Keratinocyte (primary cell): Measurements from ENCODE around the gene STAC2. TPM values are rescaled to one million over a fixed set of nuclear protein-coding genes. Genes with fewer than 3 reads are reported as not detected.

ENCODE experiments used
- DNase-seq: peaks from one replicate; pipeline ENCODE4 v3.0.0-alpha.2; 2011; ENCODE audit warnings: low read depth, missing footprints, low spot score
- FAIRE-seq: peaks from 2 replicates; lab custom pipeline; 2011; peaks lifted over from hg19 to GRCh38; lab: Jason Lieb, UNC
- H2AFZ ChIP-seq: 2 replicates; pipeline ENCODE4 v1.6.0; 2012; ENCODE audit warnings: low read length, control low read depth, inconsistent platforms; ENCODE audit not compliant: control insufficient read depth
- H3K27ac ChIP-seq: 2 replicates; pipeline ENCODE4 v1.5.1; 2011; ENCODE audit warnings: low read length; ENCODE audit not compliant: control insufficient read depth, insufficient read depth
- H3K27me3 ChIP-seq: 3 replicates; pipeline ENCODE4 v1.6.0; 2011; ENCODE audit warnings: low read length; ENCODE audit not compliant: control insufficient read depth, insufficient read depth; ENCODE audit errors: extremely low read depth
- H3K36me3 ChIP-seq, 2 experiments: 2 replicates in 1 of 2; 3 replicates in 1 of 2; pipeline ENCODE4 v1.5.1; 2011; ENCODE audit warnings: low read length in 2 of 2, mild to moderate bottlenecking in 1 of 2; ENCODE audit not compliant: control insufficient read depth in 2 of 2, insufficient read depth in 2 of 2; ENCODE audit errors: extremely low read depth in 1 of 2
- H3K4me1 ChIP-seq: 3 replicates; pipeline ENCODE4 v1.5.1; 2011; ENCODE audit warnings: low read length; ENCODE audit not compliant: control insufficient read depth, insufficient read depth; ENCODE audit errors: extremely low read depth
- H3K4me2 ChIP-seq: 3 replicates; pipeline ENCODE4 v1.6.0; 2011; ENCODE audit warnings: low read depth, low read length; ENCODE audit not compliant: control insufficient read depth, insufficient read depth; ENCODE audit errors: extremely low read depth
- H3K4me3 ChIP-seq, 3 experiments: fragments of 200-600 bp in 1 of 3; sonication (generic) in 1 of 3; 2 replicates in 2 of 3; 3 replicates in 1 of 3; pipeline ENCODE4 v1.5.1; 2011 to 2016; ENCODE audit warnings: low read length in 3 of 3, mild to moderate bottlenecking in 3 of 3, control low read depth in 2 of 3, inconsistent platforms in 1 of 3, low read depth in 1 of 3, mixed read lengths in 1 of 3, mixed run types in 1 of 3, moderate library complexity in 1 of 3; ENCODE audit not compliant: control insufficient read depth in 2 of 3, insufficient read depth in 2 of 3; ENCODE audit errors: extremely low read depth in 1 of 3
- H3K79me2 ChIP-seq: 2 replicates; pipeline ENCODE4 v1.6.0; 2012; ENCODE audit warnings: low read length; ENCODE audit not compliant: control insufficient read depth, insufficient read depth
- H3K9ac ChIP-seq: 3 replicates; pipeline ENCODE4 v1.6.0; 2011; ENCODE audit warnings: low read length; ENCODE audit not compliant: control insufficient read depth, insufficient read depth; ENCODE audit errors: extremely low read depth
- H3K9me1 ChIP-seq: 3 replicates; pipeline ENCODE4 v1.6.0; 2011; ENCODE audit warnings: low read length; ENCODE audit not compliant: control insufficient read depth, insufficient read depth; ENCODE audit errors: extremely low read depth
- H3K9me3 ChIP-seq: 2 replicates; pipeline ENCODE4 v1.5.1; 2012; ENCODE audit warnings: low read depth, low read length; ENCODE audit not compliant: control insufficient read depth
- H4K20me1 ChIP-seq: 3 replicates; pipeline ENCODE4 v1.6.0; 2011; ENCODE audit warnings: low read length; ENCODE audit not compliant: control insufficient read depth, insufficient read depth; ENCODE audit errors: extremely low read depth
- EZH2 ChIP-seq: IDR thresholded peaks from one replicate; pipeline ENCODE4 v1.6.1; 2012; ENCODE audit warnings: inconsistent platforms, mild to moderate bottlenecking, low read length, moderate library complexity
- dilution Hi-C: fragments of 300-500 bp; cut with MboI; formaldehyde crosslinking; loops from one replicate; pipeline ENCODE4 v1.7.0; 2020; ENCODE audit warnings: low sequenced_read_pairs; ENCODE audit not compliant: extremely low pct_ligation_motif_present
- polyA plus RNA-seq, 5 experiments: library from polyadenylated mRNA; depleted of rRNA in 3 of 5; stranded (reverse) in 3 of 5; stranded (forward) in 1 of 5; unstranded in 1 of 5; fragments of >200 nt; gene quantifications; 1 replicate in 1 of 5; 2 replicates in 3 of 5; 3 replicates in 1 of 5; pipeline versions ENCODE4 v1.2.1 to v1.2.3, GENCODE V29; 2011 to 2012; ENCODE audit warnings: missing spikeins in 2 of 5, low read depth in 1 of 5, low replicate concordance in 1 of 5
- TF ChIP-seq, protein P1 (sequence below), 3 experiments: IDR thresholded peaks in 1 of 3; conservative IDR thresholded peaks in 1 of 3; optimal IDR thresholded peaks in 1 of 3; 2 replicates in 2 of 3; 3 replicates in 1 of 3; pipeline versions ENCODE3 to v1.5.1; 2011; ENCODE audit warnings: low read length in 3 of 3, mild to moderate bottlenecking in 3 of 3, moderate library complexity in 2 of 3, control low read depth in 1 of 3, inconsistent platforms in 1 of 3; ENCODE audit not compliant: insufficient read depth in 2 of 3; ENCODE audit errors: extremely low read depth in 1 of 3

STAC2 gene
- polyA plus RNA-seq, 1 donor (not counting 4 experiments of a cell fraction or from before 2014, with no cell fraction given) = not detected

DNA sequence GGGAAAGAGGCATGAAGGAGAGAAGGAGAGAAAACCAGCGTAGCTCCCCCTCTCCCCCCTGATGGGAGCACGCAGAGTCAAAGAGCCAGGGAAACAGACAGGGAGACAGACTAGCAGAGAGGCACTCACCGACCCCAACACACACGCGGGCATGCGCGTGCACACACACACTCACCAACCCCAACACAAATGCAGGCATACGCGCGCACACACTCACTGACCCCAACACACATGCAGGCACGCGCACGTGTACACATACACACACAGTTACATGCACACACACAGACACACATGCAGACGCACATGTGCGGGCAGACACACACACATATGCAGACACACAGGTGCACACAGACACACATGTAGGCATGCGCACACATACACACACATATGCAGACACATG lies 32.8 kb downstream of the STAC2 start:
- dilution Hi-C loops = no loop called here
- no peak for DNase-seq
- H3K4me2 ChIP-seq = no peak overlapping the region

DNA sequence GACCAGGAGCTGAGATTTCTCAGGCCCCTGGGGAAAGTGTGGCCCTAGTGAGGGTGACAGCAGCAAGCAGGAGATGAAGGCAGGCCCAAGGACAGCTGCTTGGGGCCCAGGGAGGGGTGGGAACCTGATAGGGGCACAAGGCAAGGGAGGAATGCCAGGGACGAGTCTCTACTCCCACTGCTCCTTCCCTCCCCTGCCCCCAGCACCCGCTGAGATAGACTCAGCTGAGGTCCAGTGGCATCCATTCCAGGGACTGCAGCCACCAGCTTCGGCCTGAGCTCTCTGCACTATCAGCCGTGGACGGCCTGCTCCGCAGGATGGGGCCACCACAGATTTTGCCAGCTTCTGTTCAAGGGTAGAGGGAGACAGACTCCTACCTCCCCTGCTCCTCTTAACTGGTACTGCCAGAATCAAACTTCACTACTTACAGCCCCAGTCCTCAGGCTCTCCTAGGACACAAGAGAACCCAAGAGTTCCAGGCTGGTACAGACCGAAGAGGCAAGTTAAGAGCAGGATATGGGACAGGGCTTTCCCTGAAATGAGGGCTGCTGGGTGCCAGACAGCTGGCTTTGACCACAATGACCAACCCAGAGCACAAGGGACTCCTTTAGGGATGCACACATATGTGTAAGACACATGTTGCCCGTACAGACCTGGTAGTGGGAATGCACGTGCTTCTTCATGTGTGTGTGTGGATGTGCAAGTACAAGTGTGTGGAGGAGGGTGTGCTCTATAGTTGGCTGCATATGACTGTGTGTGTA lies 33.8 kb downstream of the STAC2 start:
- H3K9me3 ChIP-seq = no peaks in the 10 kb centered on the region
- DNase-seq (no peak), FAIRE-seq (no peak)
- no peak overlapping the region for H3K4me2 ChIP-seq
- no peak overlapping the region for H3K27ac ChIP-seq
- no peaks in the 10 kb centered on the region for H3K9me1 ChIP-seq
- H3K4me1 ChIP-seq = peaks cover 7% of the 10 kb centered on the region
- H3K9ac ChIP-seq = no peak overlapping the region
- TF ChIP-seq EZH2 = no peak
- TF ChIP-seq, protein P1, sequence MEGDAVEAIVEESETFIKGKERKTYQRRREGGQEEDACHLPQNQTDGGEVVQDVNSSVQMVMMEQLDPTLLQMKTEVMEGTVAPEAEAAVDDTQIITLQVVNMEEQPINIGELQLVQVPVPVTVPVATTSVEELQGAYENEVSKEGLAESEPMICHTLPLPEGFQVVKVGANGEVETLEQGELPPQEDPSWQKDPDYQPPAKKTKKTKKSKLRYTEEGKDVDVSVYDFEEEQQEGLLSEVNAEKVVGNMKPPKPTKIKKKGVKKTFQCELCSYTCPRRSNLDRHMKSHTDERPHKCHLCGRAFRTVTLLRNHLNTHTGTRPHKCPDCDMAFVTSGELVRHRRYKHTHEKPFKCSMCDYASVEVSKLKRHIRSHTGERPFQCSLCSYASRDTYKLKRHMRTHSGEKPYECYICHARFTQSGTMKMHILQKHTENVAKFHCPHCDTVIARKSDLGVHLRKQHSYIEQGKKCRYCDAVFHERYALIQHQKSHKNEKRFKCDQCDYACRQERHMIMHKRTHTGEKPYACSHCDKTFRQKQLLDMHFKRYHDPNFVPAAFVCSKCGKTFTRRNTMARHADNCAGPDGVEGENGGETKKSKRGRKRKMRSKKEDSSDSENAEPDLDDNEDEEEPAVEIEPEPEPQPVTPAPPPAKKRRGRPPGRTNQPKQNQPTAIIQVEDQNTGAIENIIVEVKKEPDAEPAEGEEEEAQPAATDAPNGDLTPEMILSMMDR (optimal IDR thresholded peaks at IDR 0.05 in 1 of 3, IDR thresholded peaks at IDR 0.05 in 1 of 3, conservative IDR thresholded peaks at IDR 0.05 in 1 of 3; ENCODE audit: extremely low read depth in 1 of 3, insufficient read depth in 2 of 3, low read length in 3 of 3) = no peak
- dilution Hi-C loops = no loop called here
- H3K36me3 ChIP-seq = peaks cover 9 to 24% of the 10 kb centered on the region in 2 experiments
- no peak overlapping the region for H2AFZ ChIP-seq
- no peaks in the 10 kb centered on the region for H3K27me3 ChIP-seq
- H3K4me3 ChIP-seq = no peak overlapping the region
- H3K79me2 ChIP-seq = peaks cover 21% of the 10 kb centered on the region
- H4K20me1 ChIP-seq = no peaks in the 10 kb centered on the region

More for the DNA sequence above, 32.8 kb downstream of the STAC2 start:
- H3K9me1 ChIP-seq = no peaks in the 10 kb centered on the region
- FAIRE-seq = no peak
- TF ChIP-seq, protein P1 (optimal IDR thresholded peaks at IDR 0.05 in 1 of 3, IDR thresholded peaks at IDR 0.05 in 1 of 3, conservative IDR thresholded peaks at IDR 0.05 in 1 of 3; ENCODE audit: extremely low read depth in 1 of 3, insufficient read depth in 2 of 3, low read length in 3 of 3) = no peak
- TF ChIP-seq EZH2 = no peak
- no peak overlapping the region for H3K9ac ChIP-seq
- H3K27me3 ChIP-seq = no peaks in the 10 kb centered on the region
- peaks cover 4 to 18% of the 10 kb centered on the region in 2 experiments for H3K36me3 ChIP-seq
- H3K27ac ChIP-seq = no peak overlapping the region
- H4K20me1 ChIP-seq = no peaks in the 10 kb centered on the region
- H3K4me3 ChIP-seq = no peak overlapping the region
- H2AFZ ChIP-seq = no peak overlapping the region
- H3K4me1 ChIP-seq = peaks cover 8% of the 10 kb centered on the region
- H3K79me2 ChIP-seq = peaks cover 21% of the 10 kb centered on the region
- H3K9me3 ChIP-seq = no peaks in the 10 kb centered on the region
